Parathyroid adenoma (tissue), 2 donors: Measurements from ENCODE around the gene SEZ6L.
"Not testable (repeated sequence)": the region's sequence is repeated elsewhere in the genome, so short reads cannot be mapped to it uniquely, and the experiment has no call there.

ENCODE experiments used
- H2AFZ ChIP-seq: fragments of 300-600 bp; sonication (generic); one replicate; pipeline ENCODE4 v1.7.0; 2017; ENCODE audit warnings: antibody characterized with exemption, mild to moderate bottlenecking
- H3K27ac ChIP-seq: fragments of 300-600 bp; sonication (generic); one replicate; pipeline ENCODE4 v1.7.0; 2017
- H3K27me3 ChIP-seq: fragments of 300-600 bp; sonication (generic); one replicate; pipeline ENCODE4 v1.7.0; 2017; ENCODE audit warnings: low read length; ENCODE audit not compliant: control insufficient read depth, insufficient read depth
- H3K36me3 ChIP-seq: fragments of 300-600 bp; sonication (generic); one replicate; pipeline ENCODE4 v1.7.0; 2017; ENCODE audit warnings: low read length; ENCODE audit not compliant: control insufficient read depth, insufficient read depth
- H3K4me1 ChIP-seq: fragments of 300-600 bp; sonication (generic); one replicate; pipeline ENCODE4 v1.7.0; 2017; ENCODE audit warnings: control low read depth
- H3K4me2 ChIP-seq: fragments of 300-600 bp; sonication (generic); one replicate; pipeline ENCODE4 v1.7.0; 2017; ENCODE audit warnings: low read length
- H3K4me3 ChIP-seq: fragments of 300-600 bp; sonication (generic); one replicate; pipeline ENCODE4 v1.7.0; 2017; ENCODE audit warnings: low read depth, low read length
- H3K79me2 ChIP-seq: fragments of 300-600 bp; sonication (generic); one replicate; pipeline ENCODE4 v1.7.0; 2017; ENCODE audit warnings: control low read depth
- H3K9ac ChIP-seq: fragments of 300-600 bp; sonication (generic); one replicate; pipeline ENCODE4 v1.7.0; 2017; ENCODE audit warnings: mild to moderate bottlenecking
- H3K9me3 ChIP-seq: fragments of 300-600 bp; sonication (generic); one replicate; pipeline ENCODE4 v1.7.0; 2017; ENCODE audit warnings: low read length; ENCODE audit not compliant: control insufficient read depth
- CTCF ChIP-seq: fragments of 300-600 bp; sonication (generic); IDR thresholded peaks from one replicate; pipeline ENCODE4 v1.7.0; 2017; ENCODE audit warnings: antibody characterized with exemption, mild to moderate bottlenecking
- donor health status: primary hyperparathyroidism.

Gene SEZ6L

GRCh38 chr22:26399289-26399688, 230.0 kb downstream of the SEZ6L start:
- Histone ChIP-seq H3K27me3 (no peaks in the 10 kb centered on the region), H2AFZ (no peak overlapping the region), H3K27ac (no peak overlapping the region), H3K9ac (no peak overlapping the region), H3K79me2 (no peaks in the 10 kb centered on the region), H3K36me3 (no peaks in the 10 kb centered on the region), H3K9me3 (no peaks in the 10 kb centered on the region), H3K4me3 (no peak overlapping the region), H3K4me2 (no peak overlapping the region), H3K4me1 (no peaks in the 10 kb centered on the region)
- no peak for TF ChIP-seq CTCF

GRCh38 chr22:26401726-26402125, 232.5 kb downstream of the SEZ6L start:
- H2AFZ ChIP-seq, result no peak overlapping the region
- H3K27ac ChIP-seq, result no peak overlapping the region
- H3K9me3 ChIP-seq, result no peaks in the 10 kb centered on the region
- no peaks in the 10 kb centered on the region for H3K27me3 ChIP-seq
- TF ChIP-seq CTCF, result no peak
- H3K4me2 ChIP-seq, result no peak overlapping the region
- no peaks in the 10 kb centered on the region for H3K4me1 ChIP-seq
- no peaks in the 10 kb centered on the region for H3K79me2 ChIP-seq
- H3K4me3 ChIP-seq, result no peak overlapping the region
- no peak overlapping the region for H3K9ac ChIP-seq
- no peaks in the 10 kb centered on the region for H3K36me3 ChIP-seq

GRCh38 chr22:26404851-26405421, 235.7 kb downstream of the SEZ6L start:
- Histone ChIP-seq H3K4me2 (no peak overlapping the region), H3K36me3 (no peaks in the 10 kb centered on the region), H3K4me1 (no peaks in the 10 kb centered on the region), H2AFZ (no peak overlapping the region), H3K9me3 (no peaks in the 10 kb centered on the region), H3K9ac (no peak overlapping the region), H3K79me2 (no peaks in the 10 kb centered on the region), H3K27ac (no peak overlapping the region), H3K27me3 (no peaks in the 10 kb centered on the region), H3K4me3 (no peak overlapping the region)
- no peak for TF ChIP-seq CTCF

- H3K9me3 ChIP-seq, result no peaks in the 10 kb centered on the region
- H2AFZ ChIP-seq, result no peak overlapping the region
- no peak overlapping the region for H3K4me2 ChIP-seq
- no peaks in the 10 kb centered on the region for H3K27me3 ChIP-seq
- no peak overlapping the region for H3K4me3 ChIP-seq
- no peak overlapping the region for H3K9ac ChIP-seq
- no peak for TF ChIP-seq CTCF
- no peaks in the 10 kb centered on the region for H3K36me3 ChIP-seq
- H3K79me2 ChIP-seq, result no peaks in the 10 kb centered on the region
- no peaks in the 10 kb centered on the region for H3K4me1 ChIP-seq
- H3K27ac ChIP-seq, result no peak overlapping the region
Observed at GRCh38 chr22:26406118-26406517, 236.9 kb downstream of the SEZ6L start.

- H3K27ac ChIP-seq, H3K9me3 ChIP-seq, H3K4me2 ChIP-seq, H3K9ac ChIP-seq, H3K79me2 ChIP-seq, H2AFZ ChIP-seq, H3K27me3 ChIP-seq, H3K4me1 ChIP-seq, H3K36me3 ChIP-seq, H3K4me3 ChIP-seq: not testable (repeated sequence)
Observed at GRCh38 chr22:26408562-26409220, 239.4 kb downstream of the SEZ6L start.
